Tibial nerve (tissue), 4 donors: Measurements from ENCODE around the gene MED13L. TPM values are rescaled to one million over a fixed set of nuclear protein-coding genes. Genes with fewer than 3 reads are reported as not detected.

Source experiments
- DNase-seq, 2 donors: peaks; one replicate each; pipeline ENCODE4 v3.0.0-alpha.2; 2019; ENCODE audit warnings: low spot score in 2 of 2
- H3K27ac ChIP-seq, 4 donors: fragments of 200-600 bp; sonication (generic) in 3 of 4; one replicate each; pipeline ENCODE4 v1.5.1; 2017 to 2019; ENCODE audit warnings: mild to moderate bottlenecking in 1 of 4
- H3K27me3 ChIP-seq, 2 donors: fragments of 200-600 bp; sonication (generic) in 1 of 2; one replicate each; pipeline versions ENCODE4 v1.5.1 to v1.6.0; 2017 to 2019
- H3K36me3 ChIP-seq, 3 donors: fragments of 200-600 bp; sonication (generic); one replicate each; pipeline ENCODE4 v1.5.1; 2018 to 2019
- H3K4me1 ChIP-seq, 4 donors: fragments of 200-600 bp; sonication (generic) in 3 of 4; one replicate each; pipeline ENCODE4 v1.5.1; 2017 to 2019
- H3K4me3 ChIP-seq, 4 donors: fragments of 200-600 bp; sonication (generic) in 3 of 4; one replicate each; pipeline ENCODE4 v1.5.1; 2017 to 2019; ENCODE audit warnings: mild to moderate bottlenecking in 1 of 4, moderate library complexity in 1 of 4
- H3K9me3 ChIP-seq, 4 donors: fragments of 200-600 bp; sonication (generic) in 3 of 4; one replicate each; pipeline ENCODE4 v1.5.1; 2017 to 2019
- EP300 ChIP-seq, 2 donors: sonication (generic); formaldehyde crosslinking; IDR thresholded peaks; one replicate each; pipeline ENCODE4 v1.6.1; 2017; ENCODE audit warnings: antibody characterized with exemption in 2 of 2, mild to moderate bottlenecking in 1 of 2
- POLR2A ChIP-seq, 2 donors: fragments of 450-650 bp; IDR thresholded peaks; one replicate each; pipeline ENCODE4 v1.6.1; 2017; ENCODE audit warnings: antibody characterized with exemption in 2 of 2, mild to moderate bottlenecking in 2 of 2, moderate library complexity in 2 of 2
- WGBS, 2 donors: methylation state at CpG; one replicate each; pipeline ENCODE4 v1.1.5; 2018; 5-methylcytosine and 5-hydroxymethylcytosine counted together
- total RNA-seq, 4 donors: library from RNA; depleted of rRNA; stranded (reverse); fragments of >200 nt; gene quantifications; one replicate each; pipeline ENCODE4 v1.1.0, GENCODE V29; 2016
- TF ChIP-seq, protein P1 (sequence below), 5 experiments: fragments of 200-600 bp in 3 of 5; fragments of 450-650 bp in 2 of 5; sonication (generic) in 3 of 5; IDR thresholded peaks; one replicate each; pipeline ENCODE4 v1.5.1; 2016 to 2019; ENCODE audit warnings: antibody characterized with exemption in 5 of 5, mild to moderate bottlenecking in 3 of 5, moderate library complexity in 2 of 5

Gene MED13L
- total RNA-seq, 4 donors from 2014 or later = 138 to 234 (median 218) TPM

DNA sequence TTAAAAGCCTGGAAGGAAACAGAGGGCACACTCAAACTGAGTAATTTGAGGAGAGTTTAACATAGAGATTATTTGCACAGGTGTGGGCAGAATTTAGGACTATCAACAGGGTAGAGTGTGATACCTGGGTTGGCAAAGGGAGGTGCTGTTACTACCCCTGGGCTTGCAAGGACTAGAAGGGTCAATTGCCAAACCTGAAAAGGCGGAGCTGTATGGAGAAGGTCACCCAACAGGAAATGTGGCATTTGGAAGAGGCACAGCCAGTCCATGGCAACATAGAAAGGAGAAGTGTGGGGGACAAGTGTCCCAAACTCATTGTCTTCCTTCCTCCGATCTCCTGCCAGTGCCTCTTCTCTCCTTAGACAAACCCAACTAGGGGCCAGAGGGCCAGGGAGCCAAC, 21.6 kb upstream of the MED13L start:
- no peaks in the 10 kb centered on the region for H3K36me3 ChIP-seq
- no peak overlapping the region for H3K4me3 ChIP-seq
- DNase-seq = no peak
- no peaks in the 10 kb centered on the region for H3K9me3 ChIP-seq
- peaks cover 0 to 69% (median 12%) of the 10 kb centered on the region in 4 donors for H3K4me1 ChIP-seq
- H3K27me3 ChIP-seq = no peaks in the 10 kb centered on the region
- TF ChIP-seq, protein P1, sequence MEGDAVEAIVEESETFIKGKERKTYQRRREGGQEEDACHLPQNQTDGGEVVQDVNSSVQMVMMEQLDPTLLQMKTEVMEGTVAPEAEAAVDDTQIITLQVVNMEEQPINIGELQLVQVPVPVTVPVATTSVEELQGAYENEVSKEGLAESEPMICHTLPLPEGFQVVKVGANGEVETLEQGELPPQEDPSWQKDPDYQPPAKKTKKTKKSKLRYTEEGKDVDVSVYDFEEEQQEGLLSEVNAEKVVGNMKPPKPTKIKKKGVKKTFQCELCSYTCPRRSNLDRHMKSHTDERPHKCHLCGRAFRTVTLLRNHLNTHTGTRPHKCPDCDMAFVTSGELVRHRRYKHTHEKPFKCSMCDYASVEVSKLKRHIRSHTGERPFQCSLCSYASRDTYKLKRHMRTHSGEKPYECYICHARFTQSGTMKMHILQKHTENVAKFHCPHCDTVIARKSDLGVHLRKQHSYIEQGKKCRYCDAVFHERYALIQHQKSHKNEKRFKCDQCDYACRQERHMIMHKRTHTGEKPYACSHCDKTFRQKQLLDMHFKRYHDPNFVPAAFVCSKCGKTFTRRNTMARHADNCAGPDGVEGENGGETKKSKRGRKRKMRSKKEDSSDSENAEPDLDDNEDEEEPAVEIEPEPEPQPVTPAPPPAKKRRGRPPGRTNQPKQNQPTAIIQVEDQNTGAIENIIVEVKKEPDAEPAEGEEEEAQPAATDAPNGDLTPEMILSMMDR (IDR thresholded peaks at IDR 0.05) = no peak
- TF ChIP-seq EP300 (IDR thresholded peaks at IDR 0.05) (no peak), POLR2A (IDR thresholded peaks at IDR 0.05) (no peak)
- 72% methylated on average over 2 of the region's 2 CpGs for WGBS, 2 donors
- peak overlapping the region in 3 of 4 donors; percentile 42 to 83 (median 68) for H3K27ac ChIP-seq

DNA sequence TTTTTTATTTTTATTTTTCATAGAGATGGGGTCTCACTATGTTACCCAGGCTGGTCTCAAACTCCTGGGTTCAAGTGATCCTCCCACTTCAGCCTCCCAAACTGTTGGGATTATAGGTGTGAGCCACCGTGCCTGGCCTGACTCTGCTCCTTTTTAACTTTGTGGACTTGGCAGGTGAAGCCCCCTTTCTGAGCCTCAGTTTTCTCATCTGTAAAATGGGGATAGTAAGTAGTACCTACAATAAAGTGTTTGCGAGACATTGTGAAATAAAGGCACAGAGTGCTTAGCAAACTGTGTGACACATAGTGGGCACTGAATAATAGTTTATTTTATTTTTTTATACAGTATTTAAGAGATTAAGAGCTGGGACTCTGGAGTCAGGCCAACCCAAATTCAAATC, 21.1 kb upstream of the MED13L start:
- Histone ChIP-seq H3K4me3 (no peak overlapping the region), H3K27me3 (no peaks in the 10 kb centered on the region), H3K9me3 (no peaks in the 10 kb centered on the region), H3K27ac (peak overlapping the region in 1 of 4 donors; percentile 83), H3K4me1 (peaks cover 0 to 68% (median 10%) of the 10 kb centered on the region in 4 donors), H3K36me3 (no peaks in the 10 kb centered on the region)
- WGBS, 2 donors = 97 to 98% methylated on average over 2 of the region's 2 CpGs
- DNase-seq = no peak
- TF ChIP-seq EP300 (IDR thresholded peaks at IDR 0.05) (no peak), POLR2A (IDR thresholded peaks at IDR 0.05) (no peak)
- TF ChIP-seq, protein P1 (IDR thresholded peaks at IDR 0.05) = no peak

DNA sequence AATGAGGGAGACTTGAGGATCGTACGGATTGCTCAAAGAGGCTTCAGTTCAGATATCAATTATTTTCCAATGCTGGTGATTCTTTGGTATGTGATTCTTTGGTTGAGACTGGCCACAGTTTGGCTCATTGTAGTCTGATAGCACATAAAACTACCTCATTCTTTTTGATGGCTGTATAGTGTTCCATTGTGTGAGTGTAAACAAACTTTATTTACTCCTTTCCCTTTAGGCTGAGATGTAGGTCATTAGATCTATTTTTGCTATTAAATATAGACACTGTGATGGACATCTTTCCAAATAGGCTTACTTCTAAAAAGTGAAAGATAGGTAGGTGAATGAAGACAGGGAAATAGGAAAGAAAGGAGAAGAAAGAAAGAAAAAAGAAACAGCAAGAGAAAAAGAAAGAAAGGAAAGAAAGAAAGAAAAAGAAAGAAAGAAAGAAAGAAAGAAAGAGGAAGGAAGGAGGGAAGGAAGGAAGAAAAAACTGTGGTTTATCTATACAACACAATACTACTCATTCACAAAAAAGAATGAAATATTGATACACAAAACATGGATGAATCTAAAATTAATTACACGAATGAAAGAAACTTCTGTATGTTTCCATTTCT, 19.8 kb upstream of the MED13L start:
- H3K9me3 ChIP-seq = no peaks in the 10 kb centered on the region
- H3K27me3 ChIP-seq = no peaks in the 10 kb centered on the region
- no peak for DNase-seq
- H3K4me3 ChIP-seq = no peak overlapping the region
- no peak overlapping the region for H3K27ac ChIP-seq
- H3K4me1 ChIP-seq = peaks cover 0 to 60% (median 9%) of the 10 kb centered on the region in 4 donors
- 59 to 82% methylated on average over 3 of the region's 3 CpGs for WGBS, 2 donors
- no peaks in the 10 kb centered on the region for H3K36me3 ChIP-seq
- TF ChIP-seq, protein P1 (IDR thresholded peaks at IDR 0.05) = no peak

DNA sequence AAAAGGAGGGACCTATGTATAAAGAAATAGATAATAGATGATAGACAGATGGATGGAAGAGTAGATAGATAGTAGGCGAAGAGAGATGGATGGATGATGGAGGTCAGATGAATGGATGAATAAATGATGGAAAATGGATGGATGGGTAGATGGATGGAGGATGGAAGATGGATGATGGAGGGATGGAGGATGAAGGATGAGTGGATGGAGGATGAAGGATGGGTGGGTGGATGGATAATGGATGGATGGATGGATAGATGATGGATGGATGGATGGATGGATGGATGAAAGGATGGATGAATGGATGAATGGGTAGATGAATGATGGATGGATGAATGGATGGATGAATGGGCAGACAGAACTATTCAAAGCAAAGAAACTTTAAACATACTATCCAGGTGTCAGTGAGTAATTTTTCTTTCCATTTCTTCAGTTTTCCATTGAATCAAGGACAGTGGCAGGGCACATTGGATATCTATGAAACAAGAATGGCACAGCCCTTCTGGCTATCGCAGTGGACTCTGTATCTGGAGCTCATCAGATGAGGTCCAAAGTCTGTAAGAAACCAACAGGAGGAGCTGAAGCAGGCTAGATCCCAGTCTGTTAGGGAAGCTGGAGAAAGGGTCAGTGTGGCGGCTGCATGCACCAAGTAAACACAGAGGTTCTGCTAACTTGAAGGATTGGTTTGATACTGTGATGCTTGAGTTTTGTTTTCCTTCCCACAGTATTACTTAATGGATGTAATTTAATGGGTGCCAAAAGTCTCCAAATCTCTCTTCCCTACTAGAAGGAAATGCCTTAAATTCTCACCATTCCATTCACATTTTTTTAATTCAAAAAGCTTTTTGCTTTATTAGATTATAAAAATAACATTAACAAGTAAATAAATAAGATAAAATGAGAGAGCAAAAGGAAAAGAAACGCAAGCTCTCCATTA, 18.1 kb upstream of the MED13L start:
- TF ChIP-seq EP300 (IDR thresholded peaks at IDR 0.05) (no peak), POLR2A (IDR thresholded peaks at IDR 0.05) (no peak)
- TF ChIP-seq, protein P1 (IDR thresholded peaks at IDR 0.05) = no peak
- Histone ChIP-seq H3K4me1 (peaks cover 0 to 49% (median 9%) of the 10 kb centered on the region in 4 donors), H3K36me3 (no peaks in the 10 kb centered on the region), H3K4me3 (no peak overlapping the region), H3K9me3 (no peaks in the 10 kb centered on the region), H3K27me3 (no peaks in the 10 kb centered on the region), H3K27ac (peak overlapping the region in 1 of 4 donors; percentile 6)
- 53 to 64% methylated on average over 4 of the region's 4 CpGs for WGBS, 2 donors
- no peak for DNase-seq
